T1000 (cell line): ENCODE data around the gene ARMS2.

Source experiments
- DNase-seq: peaks from one replicate; lab custom pipeline; 2025; ENCODE audit warnings: mixed read lengths; lab: John Stamatoyannopoulos, UW

ARMS2 gene, protein sequence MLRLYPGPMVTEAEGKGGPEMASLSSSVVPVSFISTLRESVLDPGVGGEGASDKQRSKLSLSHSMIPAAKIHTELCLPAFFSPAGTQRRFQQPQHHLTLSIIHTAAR

DNA sequence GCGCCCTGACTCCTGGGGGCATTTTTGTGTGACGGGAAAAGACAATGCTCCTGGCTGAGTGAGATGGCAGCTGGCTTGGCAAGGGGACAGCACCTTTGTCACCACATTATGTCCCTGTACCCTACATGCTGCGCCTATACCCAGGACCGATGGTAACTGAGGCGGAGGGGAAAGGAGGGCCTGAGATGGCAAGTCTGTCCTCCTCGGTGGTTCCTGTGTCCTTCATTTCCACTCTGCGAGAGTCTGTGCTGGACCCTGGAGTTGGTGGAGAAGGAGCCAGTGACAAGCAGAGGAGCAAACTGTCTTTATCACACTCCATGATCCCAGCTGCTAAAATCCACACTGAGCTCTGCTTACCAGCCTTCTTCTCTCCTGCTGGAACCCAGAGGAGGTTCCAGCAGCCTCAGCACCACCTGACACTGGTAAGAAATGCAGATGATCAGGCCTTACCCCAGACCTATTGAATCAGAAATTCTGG lies at the start of gene ARMS2:
TSS of gene ARMS2 (plus strand) at position 51 of the 478 bp plus-strand sequence. CDS start at position 126, 75 bp downstream.
- DNase-seq: no peak

DNA sequence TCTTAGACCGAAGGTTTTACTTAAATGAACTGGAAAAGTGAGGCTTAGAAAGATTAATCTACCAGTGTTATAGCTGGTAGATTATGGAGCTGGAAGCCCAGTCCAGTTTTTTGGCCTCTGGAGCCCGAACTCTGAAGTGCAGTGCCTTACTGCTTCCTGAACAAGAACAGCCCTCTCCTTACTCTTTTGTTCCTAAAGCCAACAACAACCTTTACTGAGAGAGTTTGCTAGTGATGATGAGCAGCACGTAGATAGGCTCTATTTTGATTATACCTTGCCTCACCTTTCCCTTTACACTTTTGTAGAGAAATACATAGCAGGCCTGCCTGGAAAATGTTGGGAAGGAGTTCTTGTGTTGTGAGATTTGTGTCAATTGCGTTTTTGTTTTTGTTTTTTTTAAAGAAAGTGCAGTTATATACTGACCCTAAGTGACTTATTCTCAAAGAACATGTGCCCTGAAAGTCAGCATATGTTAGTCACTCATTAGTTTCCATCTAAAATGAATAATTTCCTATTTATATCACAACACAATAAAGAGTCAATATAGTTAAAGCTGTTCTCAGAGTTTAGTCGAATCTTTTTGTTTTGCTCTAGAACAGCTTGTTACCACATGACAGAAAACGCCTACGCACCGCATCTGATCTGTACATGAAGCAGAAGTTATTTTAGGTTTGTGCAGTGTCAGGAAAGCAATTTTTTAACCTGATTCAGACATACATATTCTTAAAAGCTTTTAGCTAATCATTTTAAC lies 46.9 kb upstream of the ARMS2 start:
- no peak for DNase-seq

- no peak for DNase-seq
Observed at GRCh38 chr10:122413327-122413726, 41.1 kb upstream of the ARMS2 start.

DNA sequence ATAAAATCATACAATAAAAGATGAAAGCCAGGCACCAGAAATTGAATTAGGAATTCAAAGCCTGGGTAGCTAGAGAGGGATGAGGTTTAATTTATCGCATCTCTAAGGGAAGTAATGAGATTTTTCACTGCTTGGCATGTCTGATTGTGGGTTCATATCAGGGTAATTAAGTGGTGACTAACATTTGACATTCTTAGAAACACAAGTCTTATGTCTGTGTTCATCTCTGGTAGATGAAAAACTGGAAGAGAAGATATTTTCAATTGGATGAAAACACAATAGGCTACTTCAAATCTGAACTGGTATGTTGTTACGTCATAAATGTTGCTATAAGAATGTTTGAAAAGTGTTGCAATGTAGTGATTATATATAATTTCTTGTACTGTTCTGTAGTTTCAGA lies 36.8 kb upstream of the ARMS2 start:
- no peak for DNase-seq

DNA sequence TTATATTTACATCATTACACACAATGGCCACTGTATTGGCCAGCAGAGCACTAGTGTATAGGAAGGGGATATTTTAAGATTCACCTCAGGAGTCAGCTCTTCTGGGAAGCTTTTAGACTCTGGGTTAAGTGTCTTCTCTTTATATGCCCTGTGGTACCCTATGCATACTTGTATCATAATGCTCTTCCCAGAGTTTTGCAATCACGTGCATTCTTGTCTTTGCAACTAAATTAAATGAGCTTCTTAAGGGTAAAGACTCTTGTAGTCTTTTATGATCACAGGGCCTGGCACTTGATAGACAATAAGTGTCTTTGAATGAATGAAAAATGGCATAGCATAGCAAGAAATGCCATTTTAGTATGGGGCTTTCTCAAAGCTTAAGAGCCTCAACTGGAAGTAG lies 35.4 kb upstream of the ARMS2 start:
- DNase-seq: no peak

GRCh38 chr10:122419876-122420623 lies 34.4 kb upstream of the ARMS2 start:
- no peak for DNase-seq

DNA sequence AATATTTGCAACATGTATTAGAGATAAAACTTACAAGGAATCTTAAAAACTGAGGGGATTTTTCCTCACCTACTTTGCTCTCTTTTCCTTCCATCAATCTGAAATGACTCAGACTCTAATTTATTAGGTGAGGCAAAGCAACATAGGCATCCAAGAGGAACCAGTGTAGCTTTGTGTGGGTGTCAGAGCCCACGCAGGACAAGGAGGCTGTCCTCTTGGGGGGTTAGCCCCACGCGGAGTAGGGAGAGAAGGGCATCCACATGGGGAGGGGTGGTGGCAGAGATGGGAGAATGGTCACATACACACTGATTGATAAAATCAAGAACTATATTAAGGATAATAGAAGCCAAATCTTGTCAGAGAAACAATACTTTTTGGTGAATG lies 33.8 kb upstream of the ARMS2 start:
- no peak for DNase-seq

GRCh38 chr10:122421054-122421625 lies 33.3 kb upstream of the ARMS2 start:
- DNase-seq: no peak

- no peak for DNase-seq
Observed at GRCh38 chr10:122421742-122422141, 32.7 kb upstream of the ARMS2 start.

GRCh38 chr10:122422266-122422989 lies 32.0 kb upstream of the ARMS2 start:
- DNase-seq: no peak

GRCh38 chr10:122424059-122424458 lies 30.4 kb upstream of the ARMS2 start:
- DNase-seq: no peak

DNA sequence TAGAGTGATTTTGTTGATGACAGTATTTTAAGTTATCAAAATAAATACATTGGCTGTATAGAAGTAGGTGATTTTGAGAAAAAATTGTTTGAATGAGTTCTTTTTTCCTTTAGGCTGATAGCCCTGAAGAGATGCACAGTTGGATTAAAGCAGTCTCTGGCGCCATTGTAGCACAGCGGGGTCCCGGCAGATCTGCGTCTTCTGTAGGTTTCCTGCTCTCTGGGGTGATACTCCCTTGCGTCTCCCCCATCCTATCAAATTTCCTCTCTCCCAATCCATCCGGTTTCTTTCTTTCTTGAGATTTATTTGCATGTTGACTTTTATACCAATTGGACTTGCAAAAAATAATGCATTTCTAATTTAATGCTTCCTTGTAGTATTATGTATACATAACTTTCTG lies 27.6 kb upstream of the ARMS2 start:
- DNase-seq: no peak

DNA sequence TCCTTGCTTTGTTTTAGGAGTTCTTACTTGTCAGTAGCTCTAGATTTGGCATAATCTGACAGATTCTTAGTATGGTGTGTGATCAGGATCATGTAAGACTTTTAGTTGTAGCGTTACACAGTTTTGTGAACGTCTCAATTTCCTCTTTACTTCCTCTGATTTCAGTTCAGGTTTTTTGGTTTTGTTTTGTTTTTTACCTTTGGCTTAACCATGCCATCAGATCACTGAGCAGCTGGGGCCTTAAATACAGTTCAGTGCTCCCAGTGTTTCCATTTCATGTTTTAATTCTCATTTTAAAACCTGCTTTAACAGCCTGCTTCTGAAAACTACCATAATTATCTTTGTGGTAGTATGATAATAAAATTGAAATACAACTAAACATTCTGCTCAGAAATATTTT lies 27.2 kb upstream of the ARMS2 start:
- no peak for DNase-seq

DNA sequence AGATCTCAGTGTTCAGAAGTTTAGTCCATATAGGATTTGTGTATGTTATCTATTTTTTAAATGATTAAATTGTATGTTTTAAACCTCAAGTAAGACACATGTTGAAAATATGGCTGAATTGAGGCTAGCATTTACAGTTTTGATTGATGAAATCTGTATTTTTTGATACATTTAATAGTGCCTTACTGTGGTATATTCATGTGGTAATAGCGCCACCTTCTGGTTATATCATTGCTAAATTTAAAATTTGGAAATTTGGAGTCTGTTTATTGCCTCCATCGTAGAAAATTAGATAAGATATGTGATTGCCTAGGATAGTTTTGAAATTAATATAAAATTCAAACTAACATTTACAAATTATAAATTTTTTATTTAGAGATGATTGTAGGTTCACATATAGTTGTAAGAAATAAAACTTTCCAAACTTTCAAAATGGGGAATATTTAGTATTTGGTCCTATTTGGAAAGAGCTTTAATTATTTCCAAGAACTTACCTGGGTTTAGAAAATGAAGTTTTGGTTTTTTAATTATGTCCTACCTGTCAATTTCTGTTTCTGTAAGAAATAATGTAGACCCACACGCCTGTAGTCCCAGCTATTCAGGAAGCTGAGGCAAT lies 19.1 kb upstream of the ARMS2 start:
- DNase-seq: no peak

DNA sequence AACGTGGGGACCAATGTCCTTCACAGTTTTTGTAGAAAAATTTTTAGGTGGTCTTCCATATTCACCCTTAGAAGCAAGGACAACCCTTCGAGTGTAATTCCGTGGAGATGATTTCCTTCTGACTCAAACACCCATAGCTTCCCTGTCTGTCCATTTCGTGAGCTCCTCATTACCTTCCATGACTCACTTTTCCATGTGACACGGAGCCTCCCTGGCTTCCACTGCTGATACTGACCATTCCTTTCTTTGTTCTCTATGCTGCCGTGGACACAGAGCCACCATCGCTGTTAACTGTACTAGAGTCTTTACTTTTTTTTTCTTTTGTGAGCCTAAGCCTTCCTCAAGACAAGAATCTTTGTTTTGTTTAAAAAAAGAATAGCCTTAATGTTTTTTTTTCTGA lies 12.5 kb upstream of the ARMS2 start:
- DNase-seq: no peak

DNA sequence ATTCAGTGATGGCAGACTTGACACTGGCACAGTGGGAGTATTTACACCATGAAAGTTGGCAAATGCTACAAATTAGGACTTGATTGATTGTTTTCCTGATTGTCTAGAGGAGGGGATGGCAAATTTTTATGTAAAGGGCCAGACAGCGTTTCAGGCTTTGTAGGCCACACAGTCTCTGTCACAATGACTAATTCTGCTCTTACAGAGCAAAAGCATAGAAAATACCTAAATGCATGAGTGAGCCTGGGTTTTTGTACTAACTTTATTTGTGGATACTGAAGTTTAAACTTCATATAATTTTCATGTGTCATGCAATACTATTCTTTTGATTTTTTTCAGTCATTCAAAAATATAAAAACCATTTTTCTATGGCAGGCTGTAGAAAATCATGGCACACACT lies 9.0 kb upstream of the ARMS2 start:
- DNase-seq: no peak

DNA sequence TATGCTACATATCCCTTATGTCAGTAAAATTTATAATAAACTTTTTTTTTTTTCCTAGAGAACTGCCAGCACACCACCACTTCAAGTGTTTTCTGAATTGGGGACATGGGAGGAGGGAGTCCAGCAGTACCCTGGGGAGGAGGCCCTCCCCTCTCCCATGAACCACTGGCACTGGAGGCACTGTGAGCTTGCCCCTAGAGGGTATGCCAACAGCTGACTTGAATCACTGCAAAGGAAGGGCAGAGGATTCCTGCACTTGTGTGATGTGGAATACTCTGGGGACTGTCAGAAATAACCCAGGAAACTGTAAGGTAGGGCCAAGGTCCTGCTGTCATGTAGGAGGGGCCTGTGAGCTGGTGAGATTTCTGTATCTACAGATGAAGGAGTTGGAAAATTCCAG lies 8.5 kb upstream of the ARMS2 start:
- DNase-seq: no peak

- no peak for DNase-seq
Observed at GRCh38 chr10:122446668-122447423, 7.6 kb upstream of the ARMS2 start.

- DNase-seq: no peak
Observed at GRCh38 chr10:122448600-122448999, 5.9 kb upstream of the ARMS2 start.

DNA sequence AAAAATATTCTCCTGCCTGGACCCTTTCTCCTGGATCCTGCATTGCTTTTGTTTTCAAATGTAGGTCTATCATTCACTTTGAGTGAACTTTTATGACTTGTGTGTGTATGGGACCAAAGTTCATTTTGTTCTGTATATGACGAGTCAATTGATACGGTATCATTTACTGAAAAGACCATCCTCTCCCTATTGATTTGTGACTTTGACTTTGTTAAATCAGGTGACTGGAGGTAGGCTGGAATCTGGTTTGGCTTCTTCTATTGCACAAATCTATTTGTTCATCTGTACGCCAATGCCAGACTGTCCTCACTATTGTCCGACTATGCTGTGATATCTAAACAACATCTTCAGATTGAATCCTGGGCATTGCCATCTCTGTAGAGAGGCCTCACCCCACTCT lies 5.3 kb upstream of the ARMS2 start:
- DNase-seq: no peak
